Measurements from ENCODE around the gene PCNX1. TPM values are rescaled to one million over a fixed set of nuclear protein-coding genes. Genes with fewer than 3 reads are reported as not detected.

PCNX1 gene
- total and polyA plus RNA-seq, 12 donors, result 11.3 to 196 (median 106) TPM

DNA sequence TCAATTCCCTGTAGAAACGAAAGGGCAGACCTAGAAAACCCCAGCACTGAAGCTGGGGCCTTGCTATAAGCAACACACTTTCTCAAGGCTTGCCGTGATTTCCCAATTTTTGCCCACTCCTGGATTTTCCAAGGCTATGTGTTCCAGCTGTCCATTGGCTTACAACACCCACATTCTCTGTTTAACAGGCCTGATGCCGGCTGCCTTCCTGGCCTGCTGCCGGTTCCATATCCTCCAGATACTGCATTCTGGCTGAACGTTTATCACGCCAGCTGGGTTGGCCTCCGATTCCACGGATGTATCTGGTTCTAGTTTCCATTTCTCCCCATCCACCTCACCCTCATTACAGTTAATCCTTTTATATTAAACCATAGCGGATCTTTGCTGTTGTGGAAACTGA lies 2.0 kb upstream of the PCNX1 start:
- WGBS, 4 donors, result 67 to 73% (median 70%) methylated on average over 9 of the region's 9 CpGs
- Histone ChIP-seq H3K27me3 (no peaks in the 10 kb centered on the region), H3K4me3 (no peak overlapping the region), H3K36me3 (replicated peaks in 1 of 2) (no peaks in the 10 kb centered on the region), H3K4me1 (replicated peaks in 1 of 2) (peaks cover 12 to 51% of the 10 kb centered on the region in 2 donors), H3K27ac (peak overlapping the region in 3 of 5 donors; percentile 40 to 74 (median 68)), H3K9me3 (replicated peaks in 1 of 3) (no peaks in the 10 kb centered on the region)
- no peak for TF ChIP-seq POLR2A (IDR thresholded peaks at IDR 0.05)
- TF ChIP-seq CTCF (IDR thresholded peaks at IDR 0.05), result no peak
- peak in 5 of 7 donors; percentile 27 to 74 (median 45) for DNase-seq
- intact Hi-C loops (cut with DNase I), result loop anchor here (5.0 to 10.0 kb wide), 2 partner anchors 67 to 70 kb away; no protein-coding TSS in a partner anchor

DNA sequence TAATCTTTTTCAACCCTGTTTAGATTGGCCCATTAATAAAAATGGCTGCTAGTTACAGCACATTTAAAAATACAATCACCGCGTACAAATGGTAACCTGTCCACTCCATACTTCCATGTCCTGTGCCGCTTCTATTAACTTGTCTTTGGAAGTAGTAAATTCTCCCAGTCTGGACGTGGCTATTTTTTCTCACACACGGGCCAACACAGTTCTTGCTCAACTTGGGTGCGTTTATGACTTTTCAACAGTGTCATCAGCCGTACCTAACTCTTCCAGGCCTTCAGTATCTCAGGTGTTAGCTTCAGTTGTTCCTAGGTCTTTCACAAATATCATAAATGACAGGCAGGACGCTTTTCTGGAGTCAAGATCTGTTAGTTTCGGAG lies 475 bp upstream of the PCNX1 start:
- intact Hi-C loops (cut with DNase I), result loop anchor here (5.0 to 10.0 kb wide), 2 partner anchors 66 to 68 kb away; no protein-coding TSS in a partner anchor
- TF ChIP-seq CTCF (IDR thresholded peaks at IDR 0.05) (no peak), POLR2A (IDR thresholded peaks at IDR 0.05) (no peak)
- WGBS, 4 donors, result 17 to 22% (median 19%) methylated on average over 9 of the region's 9 CpGs

DNA sequence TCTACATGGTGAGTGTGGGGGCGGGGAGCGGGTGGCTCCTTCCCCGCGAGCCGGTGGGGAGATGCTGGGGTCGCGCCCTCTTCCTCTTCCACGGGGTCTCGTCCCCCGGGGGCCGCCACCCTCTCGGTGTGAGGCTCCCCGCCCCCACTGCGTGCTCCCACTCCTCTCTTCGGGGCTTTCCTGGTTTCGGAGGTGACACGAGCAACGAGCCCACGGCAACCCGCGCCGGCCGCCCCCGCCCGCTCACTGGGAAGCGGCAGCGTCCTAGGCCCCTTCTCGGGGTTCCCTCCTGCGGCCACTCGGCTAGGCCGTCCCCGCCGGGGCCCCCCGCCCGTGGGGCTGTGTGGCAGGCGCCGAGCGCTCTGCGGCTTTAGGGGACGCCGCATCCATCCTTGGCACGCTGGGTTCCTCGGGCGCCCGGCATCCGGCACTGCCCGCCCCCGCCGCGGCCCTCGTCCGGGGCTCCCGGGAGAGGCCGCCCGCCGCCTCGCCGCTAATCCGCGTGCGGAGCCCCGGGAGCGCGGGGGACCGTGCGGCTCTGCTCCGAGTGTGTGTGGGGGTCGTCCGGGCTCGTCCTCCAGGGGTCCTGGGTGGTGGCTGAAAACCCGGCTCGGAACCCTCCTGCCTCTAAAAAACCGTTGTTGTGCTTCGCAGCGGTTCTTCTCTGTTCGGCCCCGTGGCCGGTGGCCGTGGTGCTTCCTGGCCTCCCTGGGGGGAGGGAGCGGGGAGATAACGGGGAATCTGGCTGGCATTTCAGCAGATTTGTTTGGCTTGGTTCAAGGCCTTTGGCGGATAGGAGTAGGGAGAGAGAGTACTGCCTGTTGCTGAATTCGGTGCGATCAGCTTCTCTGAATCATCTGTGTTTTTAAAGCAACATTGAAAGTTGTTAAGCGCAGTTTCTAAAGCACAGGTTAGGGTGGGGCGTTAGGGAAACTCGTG lies 1.0 kb downstream of the PCNX1 start:
- Histone ChIP-seq H3K4me1 (replicated peaks in 1 of 2) (peaks cover 32 to 71% of the 10 kb centered on the region in 2 donors), H3K27ac (peak overlapping the region; percentile 85 to 99 (median 97)), H3K9me3 (replicated peaks in 1 of 3) (no peaks in the 10 kb centered on the region), H3K27me3 (no peaks in the 10 kb centered on the region), H3K4me3 (peak overlapping the region; percentile 33 to 94 (median 81)), H3K36me3 (replicated peaks in 1 of 2) (no peaks in the 10 kb centered on the region)
- WGBS, 4 donors, result 0 to 1% (median 0%) methylated on average over 13 to 87 of the region's 87 CpGs
- TF ChIP-seq CTCF (IDR thresholded peaks at IDR 0.05), result no peak
- peak; percentile 37 to 90 for TF ChIP-seq POLR2A (IDR thresholded peaks at IDR 0.05)
- intact Hi-C loops (cut with DNase I), result loop anchor here (5.0 to 10.0 kb wide), 2 partner anchors 64 to 67 kb away; no protein-coding TSS in a partner anchor
- peak; percentile 84 to 93 (median 92) for DNase-seq

More for the DNA sequence above, 475 bp upstream of the PCNX1 start:
- H3K36me3 ChIP-seq (replicated peaks in 1 of 2), result no peaks in the 10 kb centered on the region
- no peaks in the 10 kb centered on the region for H3K9me3 ChIP-seq (replicated peaks in 1 of 3)
- peak overlapping the region in 3 of 4 donors; percentile 11 to 94 (median 86) for H3K4me3 ChIP-seq
- H3K27ac ChIP-seq, result peak overlapping the region; percentile 66 to 99 (median 97)
- DNase-seq, result peak in 2 of 7 donors; percentile 17 to 22
- peaks cover 22 to 56% of the 10 kb centered on the region in 2 donors for H3K4me1 ChIP-seq (replicated peaks in 1 of 2)
- H3K27me3 ChIP-seq, result no peaks in the 10 kb centered on the region

DNA sequence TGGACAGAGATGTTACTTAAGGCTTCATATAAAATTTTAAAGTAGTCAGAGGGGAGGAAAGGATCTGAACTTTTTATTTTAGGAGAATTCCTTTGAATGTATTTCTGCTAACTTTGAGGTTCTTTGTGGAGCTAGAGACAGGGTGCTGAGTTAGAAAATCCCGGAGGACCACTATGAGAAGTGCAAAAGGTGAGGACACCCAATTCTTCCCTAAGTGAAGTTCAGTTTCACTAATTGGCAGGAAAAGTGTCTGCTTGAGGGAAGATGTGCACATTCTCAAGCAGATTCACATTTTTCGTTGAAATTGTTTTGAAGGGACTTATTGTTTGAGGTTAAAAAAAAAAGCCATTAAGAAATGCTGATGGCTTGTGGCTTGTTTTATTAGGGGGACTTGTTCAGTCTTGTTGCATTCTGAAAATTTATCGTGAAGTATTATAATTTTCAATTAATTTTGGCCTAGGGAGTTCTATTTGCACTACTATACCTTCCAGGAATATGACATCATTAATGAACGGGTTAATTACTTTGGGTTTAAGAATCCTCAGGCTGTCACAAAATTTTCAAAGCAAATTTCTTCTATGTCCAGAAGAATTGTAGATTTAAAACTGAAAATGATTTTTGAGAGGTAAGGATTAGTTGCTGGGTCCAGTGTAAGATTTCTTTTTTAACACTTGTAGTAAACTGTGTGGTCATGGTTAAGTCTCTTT lies 1.8 kb downstream of the PCNX1 start:
- Histone ChIP-seq H3K27ac (peak overlapping the region; percentile 85 to 99 (median 97)), H3K36me3 (replicated peaks in 1 of 2) (no peaks in the 10 kb centered on the region), H3K4me3 (peak overlapping the region in 3 of 4 donors; percentile 76 to 94 (median 86)), H3K9me3 (replicated peaks in 1 of 3) (no peaks in the 10 kb centered on the region), H3K4me1 (replicated peaks in 1 of 2) (peaks cover 32 to 75% of the 10 kb centered on the region in 2 donors), H3K27me3 (no peaks in the 10 kb centered on the region)
- DNase-seq, result no peak
- intact Hi-C loops (cut with DNase I), result loop anchor here (5.0 to 10.0 kb wide), 2 partner anchors 63 to 66 kb away; no protein-coding TSS in a partner anchor
- no peak for TF ChIP-seq CTCF (IDR thresholded peaks at IDR 0.05)
- no peak for TF ChIP-seq POLR2A (IDR thresholded peaks at IDR 0.05)
- WGBS, 4 donors, result 12 to 19% (median 17%) methylated on average over 4 of the region's 4 CpGs

All from adrenal gland (tissue), 12 donors.